ENCODE results near the gene RBBP8NL. TPM values are rescaled to one million over a fixed set of nuclear protein-coding genes. Genes with fewer than 3 reads are reported as not detected.

RBBP8NL gene
- total and polyA plus RNA-seq, 11 donors: not detected

DNA sequence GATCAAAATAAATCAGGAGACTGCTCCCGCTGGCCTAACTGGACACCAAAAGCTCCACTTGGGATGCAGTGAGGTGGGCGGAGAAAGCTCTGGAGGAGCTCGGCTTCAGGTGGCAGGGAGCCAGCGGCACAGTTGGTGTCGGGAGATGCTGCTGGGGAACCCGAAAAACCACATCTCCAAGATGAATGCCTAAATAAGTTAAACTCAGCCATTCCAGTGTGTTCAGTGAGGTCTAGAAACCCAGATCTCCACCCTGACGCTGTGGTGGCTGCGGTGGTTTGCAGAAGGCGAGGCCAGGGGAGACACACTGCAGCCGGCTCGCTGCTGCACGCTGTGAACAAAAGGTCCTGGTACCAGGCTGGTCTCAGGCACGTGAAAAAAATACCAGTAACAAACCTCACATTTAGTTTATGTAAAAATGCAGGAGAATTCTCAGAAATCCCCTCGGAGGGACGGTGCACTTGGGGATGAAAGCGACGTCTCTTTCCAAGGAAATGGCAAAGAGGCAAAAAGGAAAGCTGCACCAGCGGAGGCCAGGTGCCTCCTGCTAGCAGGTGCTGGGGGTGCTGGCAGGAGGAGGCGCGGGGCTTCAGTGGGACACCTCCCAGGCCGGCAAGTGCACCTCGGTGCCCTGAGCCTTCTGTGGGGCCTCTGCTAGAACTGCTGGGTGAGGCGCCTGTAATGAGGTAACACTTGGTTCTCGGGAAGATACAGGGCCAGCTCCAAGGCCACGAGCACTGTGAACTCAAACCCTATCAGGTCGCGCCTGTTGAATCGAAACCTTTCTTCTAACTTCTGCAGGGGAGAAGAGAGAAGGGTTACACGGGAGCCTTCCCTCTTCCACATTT, 36.8 kb downstream of the RBBP8NL start:
- no peaks in the 10 kb centered on the region for H3K9me3 ChIP-seq
- no peak overlapping the region for H3K27ac ChIP-seq
- WGBS, 4 donors: 83 to 85% (median 84%) methylated on average over 29 of the region's 29 CpGs
- peaks cover 5 to 22% (median 17%) of the 10 kb centered on the region in 12 donors for H3K4me1 ChIP-seq
- no peak for TF ChIP-seq POLR2A (IDR thresholded peaks at IDR 0.05)
- no peak for TF ChIP-seq CTCF (IDR thresholded peaks at IDR 0.05)
- H3K27me3 ChIP-seq: no peaks in the 10 kb centered on the region
- H3K36me3 ChIP-seq: peaks cover 0 to 61% (median 46%) of the 10 kb centered on the region in 9 donors
- no peak overlapping the region for H3K4me3 ChIP-seq
- ATAC-seq (no peak), DNase-seq (no peak)
- intact Hi-C loops (cut with DNase I): no loop called here

DNA sequence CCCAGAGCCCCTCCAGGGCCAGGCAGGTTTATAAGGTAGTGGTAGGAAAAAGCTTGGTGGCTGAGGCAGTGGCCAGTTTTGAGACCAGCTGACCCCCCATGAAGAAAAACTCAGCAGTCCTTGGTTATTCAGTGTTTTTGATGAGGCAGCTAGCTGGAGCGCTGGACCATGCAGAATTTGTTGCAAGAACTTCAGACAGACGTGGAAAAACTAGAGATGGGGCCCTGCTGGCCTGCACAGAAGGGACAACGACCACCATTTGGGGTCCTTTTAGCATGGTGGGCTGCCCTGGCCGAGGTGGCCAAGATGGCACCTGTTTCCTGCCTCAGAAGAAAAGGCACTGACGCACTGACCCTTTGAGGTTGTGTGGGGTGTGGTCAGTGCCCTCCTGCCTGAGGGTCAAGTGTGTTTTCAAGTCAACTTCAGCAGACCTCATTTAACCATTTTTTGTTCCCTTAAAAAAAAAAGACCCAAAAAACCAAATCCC, 37.7 kb downstream of the RBBP8NL start:
- peaks cover 0 to 58% (median 46%) of the 10 kb centered on the region in 9 donors for H3K36me3 ChIP-seq

GRCh38 chr20:62388839-62389600, 38.3 kb downstream of the RBBP8NL start:
- intact Hi-C loops (cut with DNase I): loop anchor here in 8 of 10 donors (5.0 to 10.0 kb wide), 8 partner anchors 42 to 374 kb away; partner anchors contain the start of genes MTG2 (in 2 of the 8), PSMA7 (in 2 of the 8) and SS18L1 (in 2 of the 8)
- no peak overlapping the region for H3K27ac ChIP-seq
- H3K27me3 ChIP-seq: no peaks in the 10 kb centered on the region
- no peaks in the 10 kb centered on the region for H3K9me3 ChIP-seq
- TF ChIP-seq POLR2A (IDR thresholded peaks at IDR 0.05): no peak
- no peak for TF ChIP-seq CTCF (IDR thresholded peaks at IDR 0.05)
- peaks cover 0 to 52% (median 44%) of the 10 kb centered on the region in 9 donors for H3K36me3 ChIP-seq
- 83 to 86% (median 85%) methylated on average over 11 of the region's 11 CpGs for WGBS, 4 donors
- DNase-seq: no peak
- ATAC-seq: no peak
- H3K4me3 ChIP-seq: no peak overlapping the region
- H3K4me1 ChIP-seq: peaks cover 6 to 28% (median 21%) of the 10 kb centered on the region in 12 donors

More for the DNA sequence above, 37.7 kb downstream of the RBBP8NL start:
- Histone ChIP-seq H3K27ac (no peak overlapping the region), H3K4me1 (peaks cover 6 to 28% (median 21%) of the 10 kb centered on the region in 12 donors), H3K4me3 (no peak overlapping the region), H3K9me3 (no peaks in the 10 kb centered on the region), H3K27me3 (no peaks in the 10 kb centered on the region)
- no peak for TF ChIP-seq POLR2A (IDR thresholded peaks at IDR 0.05)
- TF ChIP-seq CTCF (IDR thresholded peaks at IDR 0.05): no peak
- ATAC-seq (no peak), DNase-seq (no peak)
- WGBS, 4 donors: 78 to 88% (median 81%) methylated on average over 5 of the region's 5 CpGs
- intact Hi-C loops (cut with DNase I): loop anchor here in 8 of 10 donors (5.0 to 10.0 kb wide), 8 partner anchors 42 to 375 kb away; partner anchors contain the start of genes MTG2 (in 2 of the 8), PSMA7 (in 2 of the 8) and SS18L1 (in 2 of the 8)
